Panc1 (cell line): Measurements from ENCODE around the gene NCKAP5. TPM values are rescaled to one million over a fixed set of nuclear protein-coding genes. Genes with fewer than 3 reads are reported as not detected.

Experiments
- ATAC-seq: fragments of 200-7000 bp; cut with Tn5 transposase; 2 replicates; pipeline ENCODE4 v1.9.1; 2020; ENCODE audit warnings: mild to moderate bottlenecking, moderate library complexity
- BruUV-seq: library from RNA; stranded (reverse); fragments of 400-500 nt; replicated peaks from 2 replicates; lab custom pipeline; 2021; lab: Mats Ljungman, UMichigan
- CTCF ChIA-PET: fragments of 300-600 bp; sonication (Branson Sonifier 250); formaldehyde crosslinking; loops from one replicate; lab custom pipeline; 2022; ENCODE audit warnings: antibody characterized with exemption; lab: Charles Lee
- POLR2A ChIA-PET: fragments of 300-600 bp; sonication (Branson Sonifier 250); formaldehyde crosslinking; loops from one replicate; lab custom pipeline; 2022; ENCODE audit warnings: antibody characterized with exemption; lab: Charles Lee
- DNase-seq: peaks from one replicate; pipeline ENCODE4 v3.0.0-alpha.2; 2010; ENCODE audit warnings: low read depth, low spot score
- H3K27ac ChIP-seq: 2 replicates; pipeline ENCODE4 v1.5.1; 2011; ENCODE audit warnings: mild to moderate bottlenecking, low read length, inconsistent platforms
- H3K27me3 ChIP-seq: fragments of 200-500 bp; sonication (Bioruptor generic); 2 replicates; pipeline ENCODE4 v1.6.0; 2014; ENCODE audit warnings: low read length, inconsistent platforms; ENCODE audit not compliant: control insufficient read depth, insufficient read depth
- H3K36me3 ChIP-seq: fragments of 200-500 bp; sonication (Bioruptor generic); 2 replicates; pipeline ENCODE4 v1.5.1; 2014; ENCODE audit warnings: inconsistent platforms, mild to moderate bottlenecking, low read length, moderate library complexity; ENCODE audit not compliant: control insufficient read depth, insufficient read depth
- H3K4me1 ChIP-seq: 2 replicates; pipeline ENCODE4 v1.5.1; 2011; ENCODE audit warnings: inconsistent platforms, mild to moderate bottlenecking, low read length, moderate library complexity; ENCODE audit not compliant: control insufficient read depth, insufficient read depth
- H3K4me3 ChIP-seq, 2 experiments: 2 replicates each; pipeline ENCODE4 v1.5.1; 2011 to 2012; ENCODE audit warnings: low read depth in 2 of 2, low read length in 2 of 2, mild to moderate bottlenecking in 2 of 2, inconsistent platforms in 1 of 2, moderate library complexity in 1 of 2
- H3K9me3 ChIP-seq: fragments of 200-500 bp; sonication (Bioruptor generic); 2 replicates; pipeline ENCODE4 v1.5.1; 2014; ENCODE audit warnings: low read depth, mild to moderate bottlenecking, inconsistent platforms, low read length, moderate library complexity; ENCODE audit not compliant: control insufficient read depth, insufficient read depth
- POLR2AphosphoS5 ChIP-seq: IDR thresholded peaks from 2 replicates; pipeline ENCODE4 v1.6.1; 2012; ENCODE audit warnings: mild to moderate bottlenecking, low read depth, low read length, moderate library complexity
- SIN3A ChIP-seq: IDR thresholded peaks from 2 replicates; pipeline ENCODE4 v1.6.1; 2012; ENCODE audit warnings: low read depth, mild to moderate bottlenecking, low read length, moderate library complexity, borderline replicate concordance; ENCODE audit not compliant: insufficient read depth
- TCF7L2 ChIP-seq: IDR thresholded peaks from 2 replicates; pipeline ENCODE4 v1.6.1; 2011; ENCODE audit warnings: mild to moderate bottlenecking, low read depth, low read length, inconsistent platforms
- in situ Hi-C: cut with HindIII; loops from 2 replicates; pipeline ENCODE4 v1.10.0; 2016; ENCODE audit warnings: low sequenced_read_pairs, low pct_unique_long_range_greater_than_20kb
- intact Hi-C: fragments of 100-400 bp; cut with micrococcal nuclease; formaldehyde crosslinking; loops from one replicate; pipeline ENCODE4 v1.10.0; 2022; ENCODE audit not compliant: unreplicated experiment
- total RNA-seq: library from RNA; stranded (reverse); gene quantifications from one replicate; pipeline ENCODE4 v1.2.1, GENCODE V29; 2021; ENCODE audit not compliant: unreplicated experiment
- TF ChIP-seq, protein P1 (sequence below), 2 experiments: IDR thresholded peaks; 2 replicates each; pipeline ENCODE4 v1.6.1; 2011 to 2012; ENCODE audit warnings: low read depth in 2 of 2, control low read depth in 1 of 2, low read length in 1 of 2, mild to moderate bottlenecking in 1 of 2, moderate library complexity in 1 of 2; ENCODE audit not compliant: insufficient read depth in 1 of 2
- TF ChIP-seq, protein P2 (sequence below): fragments of 450-650 bp; IDR thresholded peaks from 2 replicates; pipeline ENCODE4 v1.5.1; 2017; ENCODE audit warnings: mild to moderate bottlenecking

Gene NCKAP5
- total RNA-seq, 1 experiment from 2014 or later: 0.10 TPM

DNA sequence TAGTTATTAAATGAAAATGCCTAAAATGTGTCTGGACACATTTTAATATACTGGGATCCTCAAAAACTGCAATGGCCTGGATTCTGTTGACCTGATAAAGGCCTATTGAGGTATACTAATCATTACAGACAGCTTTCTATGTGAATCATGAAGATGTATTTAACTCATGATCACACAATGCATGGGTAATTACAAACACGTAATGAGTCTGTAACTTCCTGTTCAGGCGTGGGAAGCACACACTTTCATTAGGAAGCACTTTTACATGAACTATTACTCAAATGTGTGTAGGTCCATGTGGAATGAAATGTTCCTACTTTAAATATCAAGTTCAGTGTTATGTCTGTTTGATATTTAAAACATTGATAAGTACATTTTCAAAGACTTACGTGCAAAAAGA is 108.7 kb downstream of the NCKAP5 start:
- ChIA-PET POLR2A (no interaction called here), CTCF (no interaction called here)
- Histone ChIP-seq H3K4me1 (no peaks in the 10 kb centered on the region), H3K4me3 (no peak overlapping the region), H3K27ac (no peak overlapping the region), H3K36me3 (no peaks in the 10 kb centered on the region), H3K27me3 (no peaks in the 10 kb centered on the region), H3K9me3 (no peaks in the 10 kb centered on the region)
- intact Hi-C loops: no loop called here
- BruUV-seq: no TSS peak
- TF ChIP-seq TCF7L2 (no peak), POLR2AphosphoS5 (no peak), SIN3A (no peak)
- TF ChIP-seq, protein P1, sequence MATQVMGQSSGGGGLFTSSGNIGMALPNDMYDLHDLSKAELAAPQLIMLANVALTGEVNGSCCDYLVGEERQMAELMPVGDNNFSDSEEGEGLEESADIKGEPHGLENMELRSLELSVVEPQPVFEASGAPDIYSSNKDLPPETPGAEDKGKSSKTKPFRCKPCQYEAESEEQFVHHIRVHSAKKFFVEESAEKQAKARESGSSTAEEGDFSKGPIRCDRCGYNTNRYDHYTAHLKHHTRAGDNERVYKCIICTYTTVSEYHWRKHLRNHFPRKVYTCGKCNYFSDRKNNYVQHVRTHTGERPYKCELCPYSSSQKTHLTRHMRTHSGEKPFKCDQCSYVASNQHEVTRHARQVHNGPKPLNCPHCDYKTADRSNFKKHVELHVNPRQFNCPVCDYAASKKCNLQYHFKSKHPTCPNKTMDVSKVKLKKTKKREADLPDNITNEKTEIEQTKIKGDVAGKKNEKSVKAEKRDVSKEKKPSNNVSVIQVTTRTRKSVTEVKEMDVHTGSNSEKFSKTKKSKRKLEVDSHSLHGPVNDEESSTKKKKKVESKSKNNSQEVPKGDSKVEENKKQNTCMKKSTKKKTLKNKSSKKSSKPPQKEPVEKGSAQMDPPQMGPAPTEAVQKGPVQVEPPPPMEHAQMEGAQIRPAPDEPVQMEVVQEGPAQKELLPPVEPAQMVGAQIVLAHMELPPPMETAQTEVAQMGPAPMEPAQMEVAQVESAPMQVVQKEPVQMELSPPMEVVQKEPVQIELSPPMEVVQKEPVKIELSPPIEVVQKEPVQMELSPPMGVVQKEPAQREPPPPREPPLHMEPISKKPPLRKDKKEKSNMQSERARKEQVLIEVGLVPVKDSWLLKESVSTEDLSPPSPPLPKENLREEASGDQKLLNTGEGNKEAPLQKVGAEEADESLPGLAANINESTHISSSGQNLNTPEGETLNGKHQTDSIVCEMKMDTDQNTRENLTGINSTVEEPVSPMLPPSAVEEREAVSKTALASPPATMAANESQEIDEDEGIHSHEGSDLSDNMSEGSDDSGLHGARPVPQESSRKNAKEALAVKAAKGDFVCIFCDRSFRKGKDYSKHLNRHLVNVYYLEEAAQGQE (IDR thresholded peaks at IDR 0.05; ENCODE audit: insufficient read depth in 1 of 2, low read depth in 2 of 2, low read length in 1 of 2): no peak
- TF ChIP-seq, protein P2, sequence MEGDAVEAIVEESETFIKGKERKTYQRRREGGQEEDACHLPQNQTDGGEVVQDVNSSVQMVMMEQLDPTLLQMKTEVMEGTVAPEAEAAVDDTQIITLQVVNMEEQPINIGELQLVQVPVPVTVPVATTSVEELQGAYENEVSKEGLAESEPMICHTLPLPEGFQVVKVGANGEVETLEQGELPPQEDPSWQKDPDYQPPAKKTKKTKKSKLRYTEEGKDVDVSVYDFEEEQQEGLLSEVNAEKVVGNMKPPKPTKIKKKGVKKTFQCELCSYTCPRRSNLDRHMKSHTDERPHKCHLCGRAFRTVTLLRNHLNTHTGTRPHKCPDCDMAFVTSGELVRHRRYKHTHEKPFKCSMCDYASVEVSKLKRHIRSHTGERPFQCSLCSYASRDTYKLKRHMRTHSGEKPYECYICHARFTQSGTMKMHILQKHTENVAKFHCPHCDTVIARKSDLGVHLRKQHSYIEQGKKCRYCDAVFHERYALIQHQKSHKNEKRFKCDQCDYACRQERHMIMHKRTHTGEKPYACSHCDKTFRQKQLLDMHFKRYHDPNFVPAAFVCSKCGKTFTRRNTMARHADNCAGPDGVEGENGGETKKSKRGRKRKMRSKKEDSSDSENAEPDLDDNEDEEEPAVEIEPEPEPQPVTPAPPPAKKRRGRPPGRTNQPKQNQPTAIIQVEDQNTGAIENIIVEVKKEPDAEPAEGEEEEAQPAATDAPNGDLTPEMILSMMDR: no peak
- in situ Hi-C loops: no loop called here
- no peak for DNase-seq
- ATAC-seq: no peak

DNA sequence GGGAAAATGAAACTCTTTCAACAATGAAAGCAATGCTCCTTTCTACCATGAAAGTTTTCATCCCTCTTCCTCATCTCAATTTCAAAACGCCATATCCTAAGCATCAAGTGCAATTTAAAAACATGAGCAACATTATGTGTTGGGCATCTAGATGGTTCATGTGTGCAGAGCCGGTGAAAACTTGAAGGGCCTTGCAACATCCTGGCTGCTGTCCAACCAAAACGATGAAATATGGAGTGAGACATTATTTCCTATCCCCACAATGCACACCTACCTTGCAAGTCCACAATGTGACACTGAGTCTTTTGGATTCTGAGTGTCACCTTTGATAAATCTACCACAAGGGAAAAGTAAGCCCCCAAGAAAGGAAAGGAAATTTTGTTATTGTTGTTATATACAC is 110.0 kb downstream of the NCKAP5 start:
- no peak for TF ChIP-seq POLR2AphosphoS5
- TF ChIP-seq, protein P1 (IDR thresholded peaks at IDR 0.05; ENCODE audit: insufficient read depth in 1 of 2, low read depth in 2 of 2, low read length in 1 of 2): no peak
- TF ChIP-seq, protein P2: no peak
- no peak for TF ChIP-seq SIN3A
- TF ChIP-seq TCF7L2: no peak
- CTCF ChIA-PET: no interaction called here
- no peak for ATAC-seq
- no TSS peak for BruUV-seq
- intact Hi-C loops (no loop called here), in situ Hi-C loops (no loop called here)
- Histone ChIP-seq H3K4me1 (no peaks in the 10 kb centered on the region), H3K27ac (no peak overlapping the region), H3K9me3 (no peaks in the 10 kb centered on the region), H3K4me3 (no peak overlapping the region), H3K36me3 (no peaks in the 10 kb centered on the region), H3K27me3 (no peaks in the 10 kb centered on the region)
- POLR2A ChIA-PET: no interaction called here
- no peak for DNase-seq
